Astrocyte of the cerebellum (primary cell): ENCODE measurements around the gene LRSAM1.

Experiments
- DNase-seq: peaks from one replicate; pipeline ENCODE4 v3.0.0-alpha.2; 2011; ENCODE audit warnings: low read depth
- H3K4me3 ChIP-seq: 2 replicates; pipeline ENCODE4 v1.5.1; 2011; ENCODE audit warnings: mild to moderate bottlenecking, low read depth, low read length, moderate library complexity
- CTCF ChIP-seq: IDR thresholded peaks from 2 replicates; pipeline ENCODE4 v1.5.1; 2012; ENCODE audit warnings: low read length, low read depth, moderate library complexity, mild to moderate bottlenecking; ENCODE audit errors: missing control alignments
- in situ Hi-C: cut with HindIII; loops from 2 replicates; pipeline ENCODE4 v1.10.0; 2017; ENCODE audit warnings: low sequenced_read_pairs

The LRSAM1 gene

GRCh38 chr9:127406799-127407491 is 44.4 kb upstream of the LRSAM1 start:
- TF ChIP-seq CTCF: no peak
- in situ Hi-C loops: loop anchor here (5.0 kb wide), 1 partner anchor 35 kb away; no protein-coding TSS in a partner anchor
- DNase-seq: no peak
- no peak overlapping the region for H3K4me3 ChIP-seq

GRCh38 chr9:127407492-127407843 is 43.8 kb upstream of the LRSAM1 start:
- no peak for DNase-seq
- TF ChIP-seq CTCF: no peak
- in situ Hi-C loops: loop anchor here (5.0 kb wide), 1 partner anchor 35 kb away; no protein-coding TSS in a partner anchor
- no peak overlapping the region for H3K4me3 ChIP-seq

- no peak for TF ChIP-seq CTCF
- DNase-seq: no peak
- no peak overlapping the region for H3K4me3 ChIP-seq
- in situ Hi-C loops: no loop called here
Observed at GRCh38 chr9:127411122-127411521, 40.2 kb upstream of the LRSAM1 start.

GRCh38 chr9:127415141-127415540 is 36.2 kb upstream of the LRSAM1 start:
- in situ Hi-C loops: no loop called here
- TF ChIP-seq CTCF: no peak
- no peak for DNase-seq
- no peak overlapping the region for H3K4me3 ChIP-seq

GRCh38 chr9:127415657-127416056 is 35.7 kb upstream of the LRSAM1 start:
- no peak overlapping the region for H3K4me3 ChIP-seq
- no peak for TF ChIP-seq CTCF
- in situ Hi-C loops: no loop called here
- DNase-seq: no peak

GRCh38 chr9:127417131-127418036 is 33.9 kb upstream of the LRSAM1 start:
- no peak for DNase-seq
- TF ChIP-seq CTCF: no peak
- no peak overlapping the region for H3K4me3 ChIP-seq
- in situ Hi-C loops: no loop called here
